Measurements from ENCODE around the gene GNPTAB. TPM values are rescaled to one million over a fixed set of nuclear protein-coding genes. Genes with fewer than 3 reads are reported as not detected.
A peak's percentile ranks its signal among the peaks of the same experiment; 100 is the strongest.

Gene GNPTAB
- total RNA-seq, 2 donors from 2014 or later, result 27.8 to 30.5 TPM

DNA sequence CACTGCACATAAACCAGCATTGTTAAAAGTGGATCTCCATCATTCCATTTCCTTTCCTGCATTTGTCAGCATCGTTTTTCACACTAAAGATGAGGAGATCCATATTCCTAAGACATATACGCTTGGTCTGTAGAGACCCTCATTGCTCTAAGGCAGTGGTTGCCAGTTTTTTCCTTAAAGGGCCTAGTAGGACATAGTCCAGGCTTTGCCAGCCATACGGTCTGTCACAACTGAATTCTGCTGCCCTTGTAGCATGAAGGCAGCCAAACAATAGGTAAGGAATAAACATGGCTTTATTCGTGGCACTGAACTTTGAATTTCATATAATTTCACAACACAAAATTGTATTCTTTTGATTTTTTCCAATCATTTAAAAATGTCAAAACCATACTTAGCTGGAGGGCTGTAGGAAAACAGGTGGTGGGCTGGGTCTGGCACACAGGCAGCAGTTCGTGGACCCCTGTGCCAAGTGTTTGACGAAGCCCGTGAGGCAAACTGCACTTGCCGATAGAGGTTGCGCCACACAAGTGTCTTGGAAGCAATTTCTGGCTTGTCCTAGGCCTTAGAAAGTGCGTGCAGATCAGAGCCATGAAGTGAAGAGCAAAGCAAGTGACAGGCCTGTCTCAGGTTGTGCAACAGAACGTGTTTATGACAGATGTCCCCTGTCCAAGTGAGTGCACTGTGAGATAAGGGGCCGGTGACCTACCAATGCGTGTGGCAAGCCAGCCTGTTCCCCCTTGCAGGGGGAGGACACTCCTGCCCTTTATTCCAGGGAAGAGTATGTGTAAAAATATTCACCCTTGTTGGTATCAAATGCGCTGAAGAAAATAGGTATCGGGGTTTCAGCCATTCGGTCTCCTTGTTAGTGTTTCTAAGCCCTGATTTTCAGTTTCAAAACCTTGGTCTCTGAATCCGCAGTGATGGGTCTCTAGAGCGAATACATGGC lies 134.2 kb downstream of the GNPTAB start:
- Mint-ChIP-seq H3K27ac (peak overlapping the region; percentile 39), H3K9me3 (no peaks in the 10 kb centered on the region), H3K36me3 (ENCODE audit: low read depth) (no peaks in the 10 kb centered on the region), H3K27me3 (ENCODE audit: insufficient read depth) (peaks cover 28% of the 10 kb centered on the region), H3K4me1 (peaks cover 10% of the 10 kb centered on the region), H3K4me3 (peak overlapping the region; percentile 76)
- TF ChIP-seq, protein P1, sequence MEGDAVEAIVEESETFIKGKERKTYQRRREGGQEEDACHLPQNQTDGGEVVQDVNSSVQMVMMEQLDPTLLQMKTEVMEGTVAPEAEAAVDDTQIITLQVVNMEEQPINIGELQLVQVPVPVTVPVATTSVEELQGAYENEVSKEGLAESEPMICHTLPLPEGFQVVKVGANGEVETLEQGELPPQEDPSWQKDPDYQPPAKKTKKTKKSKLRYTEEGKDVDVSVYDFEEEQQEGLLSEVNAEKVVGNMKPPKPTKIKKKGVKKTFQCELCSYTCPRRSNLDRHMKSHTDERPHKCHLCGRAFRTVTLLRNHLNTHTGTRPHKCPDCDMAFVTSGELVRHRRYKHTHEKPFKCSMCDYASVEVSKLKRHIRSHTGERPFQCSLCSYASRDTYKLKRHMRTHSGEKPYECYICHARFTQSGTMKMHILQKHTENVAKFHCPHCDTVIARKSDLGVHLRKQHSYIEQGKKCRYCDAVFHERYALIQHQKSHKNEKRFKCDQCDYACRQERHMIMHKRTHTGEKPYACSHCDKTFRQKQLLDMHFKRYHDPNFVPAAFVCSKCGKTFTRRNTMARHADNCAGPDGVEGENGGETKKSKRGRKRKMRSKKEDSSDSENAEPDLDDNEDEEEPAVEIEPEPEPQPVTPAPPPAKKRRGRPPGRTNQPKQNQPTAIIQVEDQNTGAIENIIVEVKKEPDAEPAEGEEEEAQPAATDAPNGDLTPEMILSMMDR (conservative IDR thresholded peaks at IDR 0.05), result no peak
- peaks cover 22% of the 10 kb centered on the region for H3K27me3 ChIP-seq (ENCODE audit: control insufficient read depth, insufficient read depth, low read length, poor library complexity, severe bottlenecking)
- no peaks in the 10 kb centered on the region for H3K36me3 ChIP-seq (ENCODE audit: control insufficient read depth, insufficient read depth, low read length)
- H3K4me1 ChIP-seq (ENCODE audit: control insufficient read depth, insufficient read depth, low read length), result peaks cover 6% of the 10 kb centered on the region
- H3K9me3 ChIP-seq (ENCODE audit: control insufficient read depth, low read length), result no peaks in the 10 kb centered on the region
- DNase-seq, result no peak
- WGBS, 2 experiments (ENCODE audit: insufficient coverage in 1 of 2, insufficient read length in 1 of 2), result 48 to 62% methylated on average over 13 to 18 of the region's 18 CpGs
- H3K27ac ChIP-seq (ENCODE audit: low read depth, low read length), result no peak overlapping the region
- H3K9ac ChIP-seq (ENCODE audit: extremely low read depth, low read length, poor library complexity, severe bottlenecking), result peak overlapping the region; percentile 39
- H3K4me3 ChIP-seq (ENCODE audit: low read length), result peak overlapping the region; percentile 84

GRCh38 chr12:101695706-101696105 lies 135.1 kb downstream of the GNPTAB start:
- peaks cover 28% of the 10 kb centered on the region for H3K27me3 Mint-ChIP-seq (ENCODE audit: insufficient read depth)
- 100% methylated on average over 1 of the region's 1 CpG; no CpG with 5 or more reads in 1 of the 2 experiments for WGBS, 2 experiments (ENCODE audit: insufficient coverage in 1 of 2, insufficient read length in 1 of 2)
- peaks cover 10% of the 10 kb centered on the region for H3K4me1 Mint-ChIP-seq
- peaks cover 6% of the 10 kb centered on the region for H3K4me1 ChIP-seq (ENCODE audit: control insufficient read depth, insufficient read depth, low read length)
- H3K27ac Mint-ChIP-seq, result no peak overlapping the region
- H3K27ac ChIP-seq (ENCODE audit: low read depth, low read length), result no peak overlapping the region
- no peaks in the 10 kb centered on the region for H3K36me3 Mint-ChIP-seq (ENCODE audit: low read depth)
- H3K27me3 ChIP-seq (ENCODE audit: control insufficient read depth, insufficient read depth, low read length, poor library complexity, severe bottlenecking), result peaks cover 22% of the 10 kb centered on the region
- TF ChIP-seq, protein P1 (conservative IDR thresholded peaks at IDR 0.05), result no peak
- H3K9ac ChIP-seq (ENCODE audit: extremely low read depth, low read length, poor library complexity, severe bottlenecking), result no peak overlapping the region
- no peaks in the 10 kb centered on the region for H3K36me3 ChIP-seq (ENCODE audit: control insufficient read depth, insufficient read depth, low read length)
- H3K4me3 ChIP-seq (ENCODE audit: low read length), result no peak overlapping the region
- no peaks in the 10 kb centered on the region for H3K9me3 ChIP-seq (ENCODE audit: control insufficient read depth, low read length)
- DNase-seq, result no peak
- H3K4me3 Mint-ChIP-seq, result no peak overlapping the region
- H3K9me3 Mint-ChIP-seq, result no peaks in the 10 kb centered on the region

Other genes with a start within 250 kb of the GNPTAB start
- not detected for gene MYBPC1, start 236.0 kb downstream of the GNPTAB start, total RNA-seq
- 10 to 100 TPM; 17.2 to 22.1 TPM for gene CHPT1, start 133.3 kb downstream of the GNPTAB start, total RNA-seq
- not detected for gene SYCP3, start 91.5 kb downstream of the GNPTAB start, total RNA-seq
- 1 to 10 TPM in 1 of 2 donors, under 1 TPM in 1; 0.91 to 1.3 TPM for gene DRAM1, start 46.6 kb upstream of the GNPTAB start, total RNA-seq
- gene WASHC3, start 231.0 kb upstream of the GNPTAB start, total RNA-seq, result 10 to 100 TPM; 18.4 to 18.8 TPM

Measured in endodermal cell (in vitro differentiated cells).